ENCODE results near the gene PLXDC2. TPM values are rescaled to one million over a fixed set of nuclear protein-coding genes. Genes with fewer than 3 reads are reported as not detected.

Gene PLXDC2
- total and polyA plus RNA-seq, 10 of the 15 experiments (the other 5 are each of a cell fraction or from before 2014, with no cell fraction given) = 0.05 to 1.8 (median 0.14) TPM; not detected in 2

DNA sequence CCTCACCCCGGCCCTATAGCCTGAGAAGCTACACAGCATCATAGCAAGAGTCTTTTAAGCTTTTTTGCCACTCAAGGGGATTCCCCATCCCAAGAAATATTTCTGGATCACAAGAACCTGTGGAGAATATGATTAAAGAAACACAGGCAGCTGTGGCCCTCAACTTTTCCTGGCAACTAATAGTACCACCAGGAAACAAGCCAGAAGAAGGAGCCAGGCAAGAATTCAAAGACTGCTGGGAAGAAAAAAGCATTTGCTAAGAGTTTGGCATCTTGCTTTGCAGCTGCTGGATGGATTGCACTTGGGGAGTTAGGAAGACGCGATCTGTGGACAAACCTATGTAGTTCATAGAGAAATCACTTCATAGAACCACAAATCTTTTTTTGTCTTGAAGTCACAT is 437.8 kb downstream of the PLXDC2 start:
- no peaks in the 10 kb centered on the region for H3K9me3 ChIP-seq (replicated peaks; ENCODE audit: control insufficient read depth, insufficient read depth, low read length)
- H3K4me2 ChIP-seq (ENCODE audit: control insufficient read depth, insufficient read depth) = no peak overlapping the region
- no peak overlapping the region for H2AFZ ChIP-seq (ENCODE audit: control insufficient read depth, low read depth, low read length)
- FAIRE-seq (no peak), ATAC-seq (no peak), DNase-seq (ENCODE audit: low read depth, low spot score) (no peak)
- H3K9ac ChIP-seq (ENCODE audit: control insufficient read depth, insufficient read depth, low read length) = no peak overlapping the region
- CTCF ChIA-PET = interaction anchor here (0.5 kb wide), 1 partner anchor 16 kb away, joined by 4 read pairs; no protein-coding TSS in a partner anchor
- H3K27me3 ChIP-seq (replicated peaks in 1 of 2; ENCODE audit: control insufficient read depth in 2 of 2, insufficient read depth in 2 of 2, low read length in 1 of 2) = no peaks in the 10 kb centered on the region
- intact Hi-C loops (cut with micrococcal nuclease; ENCODE audit: unreplicated experiment) (no loop called here), in situ Hi-C loops (cut with MboI) (no loop called here)
- H3K4me3 ChIP-seq = no peak overlapping the region
- POLR2A ChIA-PET = interaction anchor here (0.5 kb wide), 1 partner anchor 19 kb away, joined by 5 read pairs; no protein-coding TSS in a partner anchor
- 57% methylated on average over 3 of the region's 3 CpGs for WGBS (ENCODE audit: insufficient coverage, insufficient replicate concordance, low lambda C conversion rate, missing lambda C conversion rate)
- no peaks in the 10 kb centered on the region for H3K36me3 ChIP-seq (ENCODE audit: control insufficient read depth in 2 of 2, insufficient read depth in 2 of 2, low read length in 1 of 2)
- no peaks in the 10 kb centered on the region for H3K4me1 ChIP-seq (ENCODE audit: control insufficient read depth, insufficient read depth, low read length)
- no TSS peak for BruUV-seq (replicated peaks)
- H4K20me1 ChIP-seq (ENCODE audit: control insufficient read depth, insufficient read depth) = no peaks in the 10 kb centered on the region
- H3K79me2 ChIP-seq (ENCODE audit: control insufficient read depth, insufficient read depth, low read length) = no peaks in the 10 kb centered on the region
- RAD21 ChIA-PET (ENCODE audit: unreplicated experiment) = no interaction called here
- no peak overlapping the region for H3K27ac ChIP-seq (ENCODE audit: control insufficient read depth, insufficient read depth)
- SMC1A ChIA-PET (ENCODE audit: uncharacterized antibody, unreplicated experiment) = interaction anchor here (1.6 kb wide), 1 partner anchor 9 kb away, joined by 6 read pairs; no protein-coding TSS in a partner anchor
- TF ChIP-seq NFIC (IDR thresholded peaks at IDR 0.05; ENCODE audit: low read depth, low read length) (no peak), JUNB (IDR thresholded peaks at IDR 0.05) (no peak), STAT3 (IDR thresholded peaks at IDR 0.05; ENCODE audit: low read depth, low read length) (no peak), TCF7 (IDR thresholded peaks at IDR 0.05; ENCODE audit: borderline replicate concordance) (no peak), NFYA (IDR thresholded peaks at IDR 0.05; ENCODE audit: borderline replicate concordance, low read depth, low read length) (no peak), NBN (IDR thresholded peaks at IDR 0.05) (no peak), EGR1 (IDR thresholded peaks at IDR 0.05; ENCODE audit: borderline replicate concordance in 1 of 2, low read depth in 2 of 2, low read length in 2 of 2) (no peak), MYC (IDR thresholded peaks at IDR 0.05; ENCODE audit: insufficient read depth, insufficient read length, insufficient replicate concordance, low read length, severe bottlenecking) (no peak), NFYB (IDR thresholded peaks at IDR 0.05; ENCODE audit: insufficient read depth, low read depth, low read length) (no peak), ZNF622 (IDR thresholded peaks at IDR 0.05) (no peak), PAX8 (IDR thresholded peaks at IDR 0.05) (no peak), CHD2 (IDR thresholded peaks at IDR 0.05; ENCODE audit: borderline replicate concordance, low read depth, low read length) (no peak)
- TF ChIP-seq, protein P1, sequence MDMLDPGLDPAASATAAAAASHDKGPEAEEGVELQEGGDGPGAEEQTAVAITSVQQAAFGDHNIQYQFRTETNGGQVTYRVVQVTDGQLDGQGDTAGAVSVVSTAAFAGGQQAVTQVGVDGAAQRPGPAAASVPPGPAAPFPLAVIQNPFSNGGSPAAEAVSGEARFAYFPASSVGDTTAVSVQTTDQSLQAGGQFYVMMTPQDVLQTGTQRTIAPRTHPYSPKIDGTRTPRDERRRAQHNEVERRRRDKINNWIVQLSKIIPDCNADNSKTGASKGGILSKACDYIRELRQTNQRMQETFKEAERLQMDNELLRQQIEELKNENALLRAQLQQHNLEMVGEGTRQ (IDR thresholded peaks at IDR 0.05; ENCODE audit: borderline replicate concordance, low read depth, low read length) = no peak
- TF ChIP-seq, protein P2, sequence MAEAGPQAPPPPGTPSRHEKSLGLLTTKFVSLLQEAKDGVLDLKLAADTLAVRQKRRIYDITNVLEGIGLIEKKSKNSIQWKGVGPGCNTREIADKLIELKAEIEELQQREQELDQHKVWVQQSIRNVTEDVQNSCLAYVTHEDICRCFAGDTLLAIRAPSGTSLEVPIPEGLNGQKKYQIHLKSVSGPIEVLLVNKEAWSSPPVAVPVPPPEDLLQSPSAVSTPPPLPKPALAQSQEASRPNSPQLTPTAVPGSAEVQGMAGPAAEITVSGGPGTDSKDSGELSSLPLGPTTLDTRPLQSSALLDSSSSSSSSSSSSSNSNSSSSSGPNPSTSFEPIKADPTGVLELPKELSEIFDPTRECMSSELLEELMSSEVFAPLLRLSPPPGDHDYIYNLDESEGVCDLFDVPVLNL (IDR thresholded peaks at IDR 0.05; ENCODE audit: low read depth, low read length) = no peak
- TF ChIP-seq, protein P3, sequence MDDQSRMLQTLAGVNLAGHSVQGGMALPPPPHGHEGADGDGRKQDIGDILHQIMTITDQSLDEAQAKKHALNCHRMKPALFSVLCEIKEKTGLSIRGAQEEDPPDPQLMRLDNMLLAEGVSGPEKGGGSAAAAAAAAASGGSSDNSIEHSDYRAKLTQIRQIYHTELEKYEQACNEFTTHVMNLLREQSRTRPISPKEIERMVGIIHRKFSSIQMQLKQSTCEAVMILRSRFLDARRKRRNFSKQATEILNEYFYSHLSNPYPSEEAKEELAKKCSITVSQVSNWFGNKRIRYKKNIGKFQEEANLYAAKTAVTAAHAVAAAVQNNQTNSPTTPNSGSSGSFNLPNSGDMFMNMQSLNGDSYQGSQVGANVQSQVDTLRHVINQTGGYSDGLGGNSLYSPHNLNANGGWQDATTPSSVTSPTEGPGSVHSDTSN (IDR thresholded peaks at IDR 0.05; ENCODE audit: insufficient replicate concordance, low read depth, low read length) = no peak
- TF ChIP-seq, protein P4, sequence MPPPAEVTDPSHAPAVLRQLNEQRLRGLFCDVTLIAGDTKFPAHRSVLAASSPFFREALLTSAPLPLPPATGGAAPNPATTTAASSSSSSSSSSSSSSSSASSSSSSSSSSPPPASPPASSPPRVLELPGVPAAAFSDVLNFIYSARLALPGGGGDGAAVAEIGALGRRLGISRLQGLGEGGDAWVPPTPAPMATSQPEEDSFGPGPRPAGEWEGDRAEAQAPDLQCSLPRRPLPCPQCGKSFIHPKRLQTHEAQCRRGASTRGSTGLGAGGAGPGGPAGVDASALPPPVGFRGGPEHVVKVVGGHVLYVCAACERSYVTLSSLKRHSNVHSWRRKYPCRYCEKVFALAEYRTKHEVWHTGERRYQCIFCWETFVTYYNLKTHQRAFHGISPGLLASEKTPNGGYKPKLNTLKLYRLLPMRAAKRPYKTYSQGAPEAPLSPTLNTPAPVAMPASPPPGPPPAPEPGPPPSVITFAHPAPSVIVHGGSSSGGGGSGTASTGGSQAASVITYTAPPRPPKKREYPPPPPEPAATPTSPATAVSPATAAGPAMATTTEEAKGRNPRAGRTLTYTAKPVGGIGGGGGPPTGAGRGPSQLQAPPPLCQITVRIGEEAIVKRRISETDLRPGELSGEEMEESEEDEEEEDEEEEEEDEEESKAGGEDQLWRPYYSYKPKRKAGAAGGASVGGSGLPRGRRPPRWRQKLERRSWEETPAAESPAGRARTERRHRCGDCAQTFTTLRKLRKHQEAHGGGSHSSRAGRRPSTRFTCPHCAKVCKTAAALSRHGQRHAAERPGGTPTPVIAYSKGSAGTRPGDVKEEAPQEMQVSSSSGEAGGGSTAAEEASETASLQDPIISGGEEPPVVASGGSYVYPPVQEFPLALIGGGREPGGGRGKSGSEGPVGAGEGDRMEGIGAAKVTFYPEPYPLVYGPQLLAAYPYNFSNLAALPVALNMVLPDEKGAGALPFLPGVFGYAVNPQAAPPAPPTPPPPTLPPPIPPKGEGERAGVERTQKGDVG (CRISPR knock-in tag; IDR thresholded peaks at IDR 0.05) = no peak
